Superior temporal gyrus (tissue), 1 donor: ENCODE results near the gene DUOXA2.
"Not testable (repeated sequence)": the region's sequence is repeated elsewhere in the genome, so short reads cannot be mapped to it uniquely, and the experiment has no call there.

Experiments used
- DNase-seq: peaks from one replicate; pipeline ENCODE4 v3.0.0-alpha.2; 2016; ENCODE audit errors: extremely low spot score

Gene DUOXA2

DNA sequence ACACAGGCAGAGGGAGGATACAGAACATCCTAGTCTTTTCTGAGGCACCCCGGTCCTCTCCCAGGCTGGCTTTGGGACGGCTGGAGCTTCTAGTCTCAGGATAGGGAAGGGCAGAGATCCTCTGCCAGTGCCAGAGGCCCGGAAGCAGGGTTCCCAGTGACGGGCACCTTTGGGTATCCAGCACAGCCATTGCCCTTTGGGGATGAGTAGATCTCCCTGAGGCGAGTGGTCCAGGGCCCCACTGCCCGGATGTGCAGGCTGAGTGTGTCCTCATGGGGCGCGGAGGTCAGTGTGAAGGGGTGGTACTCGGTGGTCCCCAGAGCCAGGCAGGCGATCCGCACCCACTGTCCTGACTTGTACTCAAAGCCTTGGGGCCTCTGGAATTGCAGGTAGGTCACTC lies 18.5 kb upstream of the DUOXA2 start:
- DNase-seq, result no peak

DNA sequence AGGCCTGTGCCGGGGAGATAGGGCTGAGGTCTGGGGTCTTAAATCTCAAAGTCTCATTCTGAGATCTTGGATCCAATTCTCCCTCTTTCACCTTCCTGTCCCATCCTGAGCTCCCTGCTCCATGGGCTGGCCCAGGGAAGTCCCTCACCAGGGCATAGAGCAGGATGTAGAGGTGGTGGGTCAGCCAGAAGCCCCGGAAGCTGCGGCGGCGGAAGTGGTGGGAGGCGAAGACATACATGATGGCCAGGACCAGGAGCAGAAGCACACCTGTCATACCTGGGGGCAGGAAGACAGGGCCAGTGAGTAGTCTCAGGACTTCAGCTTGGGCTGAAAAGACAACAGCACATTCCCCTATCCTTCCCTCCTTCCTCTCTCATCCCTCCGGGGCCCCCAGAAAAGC lies 16.7 kb upstream of the DUOXA2 start:
- no peak for DNase-seq

DNA sequence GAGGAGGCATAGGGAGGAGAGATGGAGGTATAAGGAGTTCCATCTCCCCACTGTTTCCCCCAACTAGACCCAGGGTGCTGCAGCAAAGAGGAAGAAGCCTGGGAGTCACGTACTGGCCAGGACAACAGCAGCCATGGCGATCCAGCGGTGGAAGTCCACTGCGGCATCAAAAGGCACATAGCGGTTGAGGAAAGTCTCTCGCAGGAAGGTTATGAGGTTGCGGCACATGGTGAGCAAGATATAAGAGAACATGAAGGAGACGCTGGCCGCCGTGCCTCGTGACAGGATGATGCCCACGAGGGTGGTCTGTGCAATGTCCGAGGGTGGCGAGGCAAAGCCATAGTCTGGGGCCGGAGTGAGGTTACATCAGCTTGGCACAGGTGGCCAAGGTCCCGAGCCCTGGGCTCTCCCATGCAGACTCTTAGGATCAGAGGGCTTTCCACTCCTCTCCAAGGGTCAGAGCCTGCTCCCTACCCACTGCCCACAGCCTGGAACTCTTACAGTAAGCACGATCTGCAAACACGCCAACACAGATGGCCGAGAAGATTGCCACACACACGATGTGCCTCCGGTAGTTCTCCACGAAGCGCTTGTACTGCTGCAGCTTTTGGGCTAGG lies 14.5 kb upstream of the DUOXA2 start:
- no peak for DNase-seq

DNA sequence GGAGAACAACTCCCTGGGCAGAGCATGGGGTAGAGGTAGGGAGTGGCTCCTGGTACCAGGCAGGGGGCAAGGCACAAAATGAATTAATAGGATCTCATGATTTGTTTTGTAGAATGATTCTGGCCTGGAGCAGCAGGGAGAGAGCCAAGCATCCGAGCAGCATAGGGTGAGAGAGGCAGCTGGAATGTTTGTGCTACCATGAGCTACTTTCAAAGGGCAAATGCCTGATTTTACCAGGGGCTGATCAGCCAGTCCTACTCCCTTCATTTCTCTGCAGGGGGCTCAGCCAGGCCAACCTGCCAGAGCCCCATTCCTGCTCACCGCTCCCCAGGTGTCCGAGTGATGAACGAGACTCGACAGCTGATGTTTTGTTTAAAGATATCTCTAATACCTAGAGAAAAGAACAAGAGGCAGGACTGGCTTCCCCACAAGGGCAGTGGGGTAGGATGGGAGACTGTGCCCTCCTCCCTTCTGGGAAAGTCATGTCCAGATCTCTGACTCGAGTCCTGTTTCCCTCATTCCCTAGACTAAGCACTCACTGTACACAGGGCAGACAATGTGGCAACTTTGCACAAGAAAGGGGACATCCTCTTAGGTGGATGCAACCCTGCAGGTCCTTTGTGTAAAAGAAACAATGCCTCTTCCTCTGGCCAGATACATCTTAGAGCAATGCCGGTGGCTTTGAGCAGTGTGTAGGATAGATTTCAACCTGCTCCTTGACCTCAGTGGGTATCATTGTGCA lies 13.1 kb upstream of the DUOXA2 start:
- no peak for DNase-seq

DNA sequence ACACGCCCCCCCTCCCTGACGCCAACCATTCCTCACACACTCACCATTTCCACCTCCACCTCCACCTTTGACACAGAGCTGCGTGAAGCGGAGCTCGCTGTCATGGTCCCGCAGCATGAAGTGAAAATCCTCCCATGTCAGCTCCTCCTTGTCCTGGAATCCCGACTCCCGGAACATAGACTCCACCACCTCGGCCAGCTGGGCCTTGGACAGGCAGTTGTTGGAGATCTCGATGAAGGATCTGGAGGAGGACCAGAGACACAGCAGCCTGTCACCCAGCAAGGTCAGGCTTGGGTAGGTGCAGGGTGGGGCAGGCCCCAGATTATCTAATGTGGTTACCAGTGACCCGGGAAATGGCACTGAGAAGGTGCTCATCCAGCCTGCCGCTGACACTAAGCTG lies 12.4 kb upstream of the DUOXA2 start:
- no peak for DNase-seq

DNA sequence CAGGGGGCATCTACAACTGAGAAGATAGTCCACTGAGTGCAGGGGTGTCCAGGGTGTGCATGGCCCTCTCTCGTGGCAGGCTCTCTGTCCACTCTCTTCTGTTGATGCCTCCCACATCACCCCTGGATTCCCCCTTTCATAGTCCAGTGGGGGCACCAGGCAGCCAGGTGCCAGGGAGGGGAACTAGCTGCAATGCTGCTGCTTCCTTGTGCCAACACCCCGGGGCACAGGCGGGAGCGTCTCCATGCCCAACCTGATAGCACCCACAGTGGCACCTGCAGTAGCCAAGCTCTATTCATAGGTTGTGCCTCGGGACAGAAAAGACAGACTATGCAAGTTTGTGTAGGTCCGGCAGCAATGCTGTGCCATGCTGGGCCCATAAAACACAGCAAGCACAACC lies 11.9 kb upstream of the DUOXA2 start:
- no peak for DNase-seq

DNA sequence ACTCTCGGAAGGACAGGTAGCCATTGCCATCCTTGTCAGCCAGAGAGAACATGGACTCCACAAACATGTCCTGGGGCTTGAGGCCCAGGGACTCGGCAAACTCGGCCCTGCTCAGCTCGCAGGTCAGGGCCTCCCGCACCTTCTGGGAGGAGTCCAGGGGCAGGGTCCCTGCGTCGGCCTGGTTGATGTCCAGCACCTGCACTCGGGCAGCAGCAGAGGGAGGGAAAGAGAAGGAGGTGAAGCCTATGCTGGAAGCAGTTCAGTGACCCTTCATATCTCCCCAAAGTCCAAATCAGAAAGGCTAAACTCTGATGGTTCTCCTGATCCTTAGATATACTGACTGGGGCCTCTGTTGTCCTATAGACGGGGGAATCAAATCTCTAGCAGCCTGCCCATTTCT lies 10.0 kb upstream of the DUOXA2 start:
- not testable (repeated sequence) for DNase-seq

DNA sequence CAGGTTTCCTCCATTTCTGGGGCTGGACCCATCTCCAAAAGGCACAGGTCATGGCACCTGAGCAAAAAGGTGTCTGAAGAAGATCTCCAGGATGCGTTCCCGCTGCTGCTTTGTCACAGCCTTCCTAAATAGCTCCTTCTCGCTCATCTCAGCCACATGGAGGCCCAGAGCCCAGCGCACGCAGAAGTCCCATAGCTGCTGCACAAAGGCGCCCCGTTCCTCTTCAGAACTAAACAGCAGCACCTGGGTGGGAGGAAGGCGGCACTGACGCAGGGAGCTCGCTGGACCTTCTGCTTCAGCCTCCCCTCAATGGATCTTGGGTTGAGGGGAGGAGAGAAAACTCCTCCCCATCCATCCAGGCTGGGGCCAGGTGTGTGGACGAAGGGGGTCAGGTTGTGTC lies 8.5 kb upstream of the DUOXA2 start:
- no peak for DNase-seq

DNA sequence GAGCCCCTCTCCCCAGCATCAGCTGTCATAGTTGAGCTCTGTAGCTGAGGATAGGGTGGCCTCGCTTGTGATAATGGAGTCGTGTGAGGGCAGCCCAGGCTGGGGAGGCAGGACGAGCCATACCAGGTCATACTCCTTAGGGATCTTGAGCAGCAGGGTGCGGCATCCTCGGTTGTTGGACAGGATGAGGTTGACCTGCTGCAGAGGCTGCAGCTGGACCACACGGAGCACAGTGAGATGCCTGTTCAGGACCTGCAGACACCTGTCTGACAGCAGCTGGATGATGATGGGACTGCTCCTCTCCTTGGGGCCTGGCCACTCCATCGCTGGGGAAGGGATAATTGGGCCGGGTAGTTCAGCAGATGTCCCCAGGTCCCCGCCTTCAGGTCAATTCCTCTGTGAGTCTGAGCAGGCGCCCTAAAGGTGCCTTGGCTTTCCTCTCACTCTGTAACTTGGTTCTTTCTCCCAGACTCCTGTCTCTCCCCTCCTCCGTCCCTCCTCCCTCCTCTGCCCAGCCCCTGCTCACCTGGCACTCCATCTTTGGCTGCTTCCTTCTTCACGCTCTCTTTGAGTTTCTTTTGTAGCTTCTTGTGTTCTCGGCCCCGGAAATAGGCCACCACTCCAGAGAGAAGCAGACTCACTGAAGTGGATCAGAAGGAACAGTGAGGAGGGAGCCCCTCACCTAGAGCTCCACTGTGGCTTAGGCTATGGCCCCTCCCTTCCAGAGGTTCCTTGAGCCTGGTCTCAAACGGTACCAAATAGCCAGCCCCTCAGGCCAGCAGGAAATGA lies 7.9 kb upstream of the DUOXA2 start:
- DNase-seq, result no peak

DNA sequence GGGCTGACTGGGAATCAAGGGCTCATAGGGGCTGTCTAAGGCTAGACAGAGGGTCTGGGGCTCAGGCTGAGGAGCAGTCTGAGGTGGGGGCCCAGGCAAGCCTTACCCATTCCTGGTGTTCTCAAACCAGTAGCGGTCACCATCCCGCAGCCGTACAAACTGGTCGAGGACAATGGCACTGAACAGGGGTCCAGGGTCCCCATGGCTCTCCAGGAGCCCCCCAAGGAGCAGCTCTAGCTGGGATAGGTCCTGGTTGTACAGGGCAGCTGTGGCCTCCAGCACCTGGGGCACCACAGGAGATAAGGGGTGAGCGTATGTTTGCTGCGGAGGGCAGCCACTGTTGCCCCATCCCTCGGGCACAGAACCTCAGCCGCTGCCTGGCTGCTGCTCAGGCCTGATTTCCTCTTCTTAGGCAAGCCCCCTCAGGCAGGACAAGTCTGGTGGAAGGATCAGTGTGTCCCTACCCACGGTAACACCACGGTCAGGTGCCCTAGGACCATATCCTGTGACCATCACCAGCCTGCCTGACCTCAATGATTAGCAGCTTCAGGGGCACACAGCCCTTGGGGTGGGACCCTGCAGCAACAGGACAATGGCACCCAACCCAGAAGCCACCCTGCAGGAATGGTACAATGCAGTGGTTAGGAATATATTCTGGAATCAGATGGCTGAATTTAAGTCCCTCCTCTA lies 6.0 kb upstream of the DUOXA2 start:
- no peak for DNase-seq

DNA sequence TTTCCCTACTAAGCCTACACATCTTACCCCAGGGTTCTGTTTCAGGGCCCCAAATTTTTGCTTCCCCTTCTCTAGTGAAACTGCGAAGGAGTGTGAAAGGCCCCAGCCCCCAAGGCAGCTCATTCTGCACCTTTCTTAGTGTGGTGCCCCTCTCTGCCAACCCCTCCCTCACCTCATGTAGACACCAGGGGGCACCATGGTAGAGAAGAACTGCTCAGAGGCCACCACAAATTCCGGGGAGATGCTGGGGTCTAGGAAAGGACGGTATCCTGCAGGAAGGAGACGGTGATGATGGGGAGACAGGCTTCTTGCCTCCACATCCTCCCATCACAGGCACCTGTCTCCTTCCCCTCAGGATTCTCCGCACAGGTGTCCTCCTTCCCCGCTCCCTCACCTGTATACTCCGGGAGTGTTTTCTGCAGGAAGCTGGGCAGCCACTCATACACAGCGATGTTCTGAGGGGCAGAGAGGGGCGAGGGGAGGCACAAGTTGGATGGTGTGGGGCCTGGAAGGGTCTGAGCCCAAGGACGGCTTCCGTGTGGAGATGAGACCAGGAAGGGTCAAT lies 3.8 kb upstream of the DUOXA2 start:
- DNase-seq, result no peak

DNA sequence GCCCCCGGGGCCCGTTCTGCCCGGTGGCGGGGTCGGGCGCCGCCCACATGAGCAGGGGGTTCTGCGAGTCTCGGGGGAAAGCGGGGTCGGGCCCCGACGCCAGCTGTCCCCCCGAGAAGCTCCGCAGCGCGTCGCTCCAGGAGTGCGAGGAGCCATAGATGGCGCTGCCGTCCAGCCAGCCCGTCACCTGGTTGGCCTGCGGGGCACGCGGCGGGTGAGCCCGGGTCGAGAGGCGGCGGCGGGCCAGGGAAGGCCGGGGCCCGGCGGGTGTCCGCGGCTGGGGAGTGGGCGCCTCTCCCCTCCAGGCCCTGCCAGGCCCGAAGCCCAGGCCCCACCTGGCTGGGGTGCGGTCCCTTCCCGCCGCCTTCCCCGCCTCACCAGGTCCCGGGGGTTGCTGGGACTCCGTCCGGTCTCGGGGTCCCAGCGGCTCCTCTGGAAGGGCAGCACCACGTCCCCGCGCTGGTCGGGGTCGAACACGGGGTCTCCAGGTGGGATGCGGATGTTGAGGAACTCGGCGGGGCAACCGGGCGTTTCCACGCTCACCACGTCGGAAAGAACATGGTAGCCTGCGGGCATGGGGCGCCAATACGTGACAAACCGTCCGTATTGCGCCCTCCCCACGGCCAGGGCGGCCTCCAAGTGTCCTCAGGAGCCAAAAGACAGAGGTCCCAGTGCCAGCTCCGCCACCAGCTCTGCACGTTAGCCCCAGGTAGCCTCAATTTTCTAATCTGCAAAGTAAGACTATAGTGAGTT lies 2.6 kb upstream of the DUOXA2 start:
- DNase-seq, result no peak

DNA sequence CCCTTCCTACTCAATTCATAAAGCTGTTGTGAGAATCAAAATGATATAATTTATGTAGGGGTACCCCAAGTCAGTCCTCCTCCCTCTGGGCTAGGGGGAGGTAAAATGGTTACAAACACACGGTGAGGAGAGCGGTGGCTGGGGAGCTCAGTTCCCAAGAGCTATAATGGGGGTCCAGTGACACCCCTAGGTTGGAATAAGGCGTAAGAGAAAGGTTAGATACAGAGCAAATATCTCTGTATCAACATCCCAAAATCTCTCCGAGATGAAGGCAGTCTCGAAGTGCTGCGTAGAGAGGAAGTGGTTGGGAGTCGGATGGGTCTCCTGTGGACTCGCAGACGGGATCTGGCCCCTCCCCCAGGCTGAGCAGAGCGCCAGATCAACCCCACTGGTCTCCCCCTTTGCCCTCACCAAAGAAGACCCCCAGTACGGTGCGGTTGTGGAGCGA lies 2.0 kb upstream of the DUOXA2 start:
- DNase-seq, result no peak

DNA sequence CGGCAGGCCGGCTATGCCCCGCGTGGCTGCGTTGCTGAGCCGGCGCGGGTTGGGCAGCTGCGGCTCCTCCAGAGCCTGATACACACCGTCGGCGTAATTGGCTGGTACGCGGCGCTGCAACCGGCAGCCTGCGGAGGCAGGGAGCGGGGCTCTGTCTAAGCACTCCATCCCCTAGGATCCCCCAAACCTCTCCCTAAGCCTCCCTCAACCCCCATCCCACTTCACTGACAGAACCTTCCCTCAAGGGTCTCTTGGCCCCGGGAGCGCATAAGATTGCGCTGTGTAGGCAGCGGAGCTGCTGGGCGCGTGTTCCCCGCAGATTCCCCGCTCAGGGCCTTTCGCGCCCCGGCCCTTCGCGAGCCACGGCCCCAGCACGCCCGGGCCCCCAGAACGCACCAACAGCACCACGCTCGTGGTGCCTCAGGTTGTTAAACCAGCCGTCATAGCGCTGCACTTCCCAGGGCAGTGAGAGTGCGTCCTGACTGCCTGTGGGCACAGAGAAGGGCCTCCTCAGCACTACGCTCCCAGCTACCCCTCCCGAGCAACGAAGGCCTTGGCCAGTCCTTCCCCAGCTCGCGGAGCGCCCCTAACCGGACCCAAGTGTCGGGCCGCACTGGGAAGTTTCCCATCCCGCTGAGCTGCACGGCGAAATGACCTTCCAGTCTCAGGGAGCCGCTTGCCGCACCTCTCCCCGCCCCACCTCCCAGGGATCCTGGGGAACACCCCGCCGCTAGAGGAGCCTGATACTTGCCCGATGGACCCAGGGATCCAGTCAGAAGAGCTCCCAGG lies 1.3 kb upstream of the DUOXA2 start:
- DNase-seq, result no peak

DNA sequence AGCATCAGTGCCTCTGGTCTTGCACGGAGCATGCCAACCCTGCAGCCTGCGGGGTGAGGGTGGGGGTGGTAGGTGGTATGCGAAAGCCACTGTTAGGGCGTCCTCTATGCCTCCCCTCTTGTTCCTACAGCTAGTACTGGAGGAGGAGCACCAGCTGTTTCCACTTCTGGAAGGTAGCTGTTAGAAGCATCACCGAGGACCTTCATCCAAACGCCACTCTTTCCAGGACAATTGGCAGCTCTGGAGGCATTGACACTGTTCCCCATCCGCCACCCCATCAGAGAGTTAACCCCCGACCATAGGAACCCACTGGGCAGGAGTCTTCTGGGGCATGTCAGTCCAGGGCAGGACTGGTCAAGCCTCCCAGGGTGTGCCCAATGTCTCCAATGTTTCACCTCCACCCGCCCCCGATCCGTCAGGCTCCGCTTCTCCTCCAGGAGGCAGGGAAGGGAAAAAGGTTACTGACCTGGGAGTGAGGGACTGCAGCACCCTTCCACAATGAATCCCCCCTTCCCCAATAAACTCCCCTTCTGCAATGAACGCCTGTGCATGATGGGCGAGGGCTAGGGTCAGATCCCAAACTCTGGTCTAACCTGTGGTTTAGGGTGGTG lies 641 bp upstream of the DUOXA2 start:
- DNase-seq, result no peak

DNA sequence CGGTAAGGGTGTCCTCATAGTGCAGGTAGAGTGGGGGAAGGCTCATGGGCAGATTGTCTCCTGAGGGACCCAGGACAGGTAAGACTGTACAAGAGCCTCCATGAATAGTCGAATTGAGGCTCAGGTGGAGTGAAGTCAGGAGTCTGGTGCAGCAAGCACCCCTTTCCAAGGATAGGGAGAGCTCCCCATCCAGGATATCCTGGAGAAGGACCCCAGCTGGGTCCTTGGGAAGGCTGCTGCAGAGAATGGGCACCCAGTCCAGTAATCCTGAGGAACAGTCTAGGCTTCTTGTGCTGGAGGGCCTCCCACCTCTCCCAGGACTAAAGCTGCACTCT lies 592 bp downstream of the DUOXA2 start:
- DNase-seq, result no peak

DNA sequence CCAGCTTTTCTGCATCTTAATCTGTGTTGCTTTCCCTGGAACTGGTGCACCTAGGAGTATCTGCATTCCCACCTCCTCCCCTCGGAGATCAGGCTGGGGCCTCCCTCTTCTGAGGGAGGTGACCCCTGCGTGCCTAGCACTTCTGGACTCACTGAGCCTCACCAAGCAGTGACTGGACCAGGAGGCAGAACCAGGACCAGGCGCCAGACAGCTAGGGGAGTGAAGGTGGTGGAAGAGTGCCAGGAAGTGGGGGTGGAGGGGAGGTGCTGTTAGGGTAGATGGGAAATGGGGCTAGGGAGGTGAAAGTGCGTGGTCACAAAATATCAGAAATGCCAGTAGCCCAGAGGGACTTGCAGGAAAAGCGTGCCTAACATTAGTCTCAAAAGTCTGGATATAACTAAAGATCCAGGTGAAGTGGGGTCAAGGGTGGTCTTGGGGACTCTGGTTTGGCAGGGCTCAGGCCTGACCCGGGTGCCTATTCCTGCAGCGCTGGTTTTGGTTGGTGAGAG lies 1.2 kb downstream of the DUOXA2 start:
- no peak for DNase-seq

DNA sequence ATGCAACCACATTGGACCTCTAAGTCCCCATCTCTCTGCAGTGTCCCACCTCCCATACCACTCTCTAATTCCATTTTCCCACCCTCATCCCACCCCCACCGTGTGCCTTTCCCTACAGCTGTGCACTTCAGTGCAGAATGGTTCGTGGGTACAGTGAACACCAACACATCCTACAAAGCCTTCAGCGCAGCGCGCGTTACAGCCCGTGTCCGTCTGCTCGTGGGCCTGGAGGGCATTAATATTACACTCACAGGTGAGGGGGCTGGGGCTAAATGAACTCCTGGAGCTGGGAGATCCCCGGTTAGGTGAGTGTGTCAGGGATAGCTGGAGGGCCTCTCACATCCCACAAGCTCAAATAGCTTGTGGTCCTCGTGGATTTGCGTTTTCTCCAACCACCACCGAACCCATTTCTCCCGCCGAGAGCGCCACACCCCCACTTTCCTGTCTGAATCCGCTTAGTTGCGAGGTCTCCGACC lies 1.9 kb downstream of the DUOXA2 start:
- no peak for DNase-seq

DNA sequence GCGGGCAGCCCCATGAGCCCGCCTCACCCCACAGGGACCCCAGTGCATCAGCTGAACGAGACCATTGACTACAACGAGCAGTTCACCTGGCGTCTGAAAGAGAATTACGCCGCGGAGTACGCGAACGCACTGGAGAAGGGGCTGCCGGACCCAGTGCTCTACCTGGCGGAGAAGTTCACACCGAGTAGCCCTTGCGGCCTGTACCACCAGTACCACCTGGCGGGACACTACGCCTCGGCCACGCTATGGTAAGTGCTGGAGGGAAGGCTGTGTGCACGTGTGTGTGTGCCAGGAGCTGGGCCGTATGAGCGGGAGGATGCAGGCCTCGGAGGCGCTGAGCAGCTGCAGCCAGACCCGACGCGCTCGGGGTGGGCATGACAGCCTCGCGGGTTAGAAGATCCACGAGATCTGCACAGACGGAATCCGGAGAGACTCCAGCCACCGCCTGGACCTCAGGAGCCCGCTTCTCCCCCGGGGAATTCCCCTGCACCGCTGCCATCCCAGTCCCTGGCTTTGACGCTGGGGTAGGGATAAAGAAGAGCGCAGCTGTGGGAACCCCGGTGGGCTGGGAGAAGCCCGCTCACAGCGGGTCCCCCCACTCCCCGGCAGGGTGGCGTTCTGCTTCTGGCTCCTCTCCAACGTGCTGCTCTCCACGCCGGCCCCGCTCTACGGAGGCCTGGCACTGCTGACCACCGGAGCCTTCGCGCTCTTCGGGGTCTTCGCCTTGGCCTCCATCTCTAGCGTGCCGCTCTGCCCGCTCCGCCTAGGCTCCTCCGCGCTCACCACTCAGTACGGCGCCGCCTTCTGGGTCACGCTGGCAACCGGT lies 2.6 kb downstream of the DUOXA2 start:
- DNase-seq, result no peak
